T-helper 1 cell treated with Interleukin-12 subunit alpha and Interleukin-12 subunit beta and Interleukin-4 antibody, amounts not matched to agents 30 ng/mL and 1 ng/mL, for 36 hours (primary cell): ENCODE results near the gene FBRSL1. TPM values are rescaled to one million over a fixed set of nuclear protein-coding genes. Genes with fewer than 3 reads are reported as not detected.

Experiments
- intact Hi-C: fragments of 100-400 bp; cut with micrococcal nuclease; formaldehyde crosslinking; loops from one replicate; pipeline ENCODE4 v1.15.1; 2024
- total RNA-seq: library from RNA; stranded (reverse); gene quantifications from 2 replicates; pipeline ENCODE4 v1.2.3, GENCODE V29; 2022

Gene FBRSL1
- total RNA-seq, 1 donor from 2014 or later: 56.2 TPM

- intact Hi-C loops: no loop called here
Measured at GRCh38 chr12:132508860-132509732, 19.1 kb downstream of the FBRSL1 start.

- intact Hi-C loops: no loop called here
Measured at GRCh38 chr12:132510111-132510724, 20.3 kb downstream of the FBRSL1 start.

- intact Hi-C loops: no loop called here
Measured at GRCh38 chr12:132510746-132511477, 21.0 kb downstream of the FBRSL1 start.

GRCh38 chr12:132511516-132512196 is 21.7 kb downstream of the FBRSL1 start:
- intact Hi-C loops: no loop called here

- intact Hi-C loops: no loop called here
Measured at GRCh38 chr12:132512197-132513069, 22.5 kb downstream of the FBRSL1 start.

GRCh38 chr12:132513070-132513398 is 23.1 kb downstream of the FBRSL1 start:
- intact Hi-C loops: no loop called here

- intact Hi-C loops: no loop called here
Measured at GRCh38 chr12:132513458-132514135, 23.6 kb downstream of the FBRSL1 start.

GRCh38 chr12:132514216-132514820 is 24.4 kb downstream of the FBRSL1 start:
- intact Hi-C loops: no loop called here

- intact Hi-C loops: no loop called here
Measured at GRCh38 chr12:132514838-132515237, 24.9 kb downstream of the FBRSL1 start.

GRCh38 chr12:132516095-132517012 is 26.4 kb downstream of the FBRSL1 start:
- intact Hi-C loops: no loop called here

GRCh38 chr12:132517013-132517739 is 27.2 kb downstream of the FBRSL1 start:
- intact Hi-C loops: no loop called here

- intact Hi-C loops: no loop called here
Measured at GRCh38 chr12:132517740-132518100, 27.8 kb downstream of the FBRSL1 start.

- intact Hi-C loops: no loop called here
Measured at GRCh38 chr12:132518354-132518992, 28.5 kb downstream of the FBRSL1 start.

GRCh38 chr12:132520421-132521199 is 30.7 kb downstream of the FBRSL1 start:
- intact Hi-C loops: no loop called here

GRCh38 chr12:132521200-132521580 is 31.2 kb downstream of the FBRSL1 start:
- intact Hi-C loops: no loop called here

- intact Hi-C loops: no loop called here
Measured at GRCh38 chr12:132521712-132522292, 31.9 kb downstream of the FBRSL1 start.
